ENCODE measurements around the gene STXBP4.

DNA sequence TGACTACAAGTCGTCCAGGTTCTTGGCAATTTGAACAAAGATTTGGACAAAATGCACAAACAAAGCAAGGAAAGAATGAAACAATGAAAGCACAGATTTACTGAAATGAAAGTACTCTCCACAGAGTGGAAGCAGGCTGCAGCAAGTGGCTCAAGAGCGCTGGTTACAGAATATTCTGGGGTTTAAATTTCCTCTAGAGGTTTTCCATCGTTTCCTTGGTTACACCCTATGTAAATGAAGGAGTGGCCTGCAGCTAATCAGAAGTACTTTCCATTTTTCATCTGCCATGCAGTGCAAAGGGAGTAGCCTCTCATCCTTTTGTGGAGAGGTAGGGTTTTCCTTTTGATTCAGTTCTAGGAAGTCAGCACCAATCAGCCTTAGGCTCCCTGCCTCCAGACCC is 11.8 kb downstream of the STXBP4 start:
- TF ChIP-seq POLR2A (IDR thresholded peaks at IDR 0.05): no peak
- TF ChIP-seq, protein P1, sequence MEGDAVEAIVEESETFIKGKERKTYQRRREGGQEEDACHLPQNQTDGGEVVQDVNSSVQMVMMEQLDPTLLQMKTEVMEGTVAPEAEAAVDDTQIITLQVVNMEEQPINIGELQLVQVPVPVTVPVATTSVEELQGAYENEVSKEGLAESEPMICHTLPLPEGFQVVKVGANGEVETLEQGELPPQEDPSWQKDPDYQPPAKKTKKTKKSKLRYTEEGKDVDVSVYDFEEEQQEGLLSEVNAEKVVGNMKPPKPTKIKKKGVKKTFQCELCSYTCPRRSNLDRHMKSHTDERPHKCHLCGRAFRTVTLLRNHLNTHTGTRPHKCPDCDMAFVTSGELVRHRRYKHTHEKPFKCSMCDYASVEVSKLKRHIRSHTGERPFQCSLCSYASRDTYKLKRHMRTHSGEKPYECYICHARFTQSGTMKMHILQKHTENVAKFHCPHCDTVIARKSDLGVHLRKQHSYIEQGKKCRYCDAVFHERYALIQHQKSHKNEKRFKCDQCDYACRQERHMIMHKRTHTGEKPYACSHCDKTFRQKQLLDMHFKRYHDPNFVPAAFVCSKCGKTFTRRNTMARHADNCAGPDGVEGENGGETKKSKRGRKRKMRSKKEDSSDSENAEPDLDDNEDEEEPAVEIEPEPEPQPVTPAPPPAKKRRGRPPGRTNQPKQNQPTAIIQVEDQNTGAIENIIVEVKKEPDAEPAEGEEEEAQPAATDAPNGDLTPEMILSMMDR (IDR thresholded peaks at IDR 0.05): no peak
